ENCODE data around the gene CCL4.

Gene CCL4

DNA sequence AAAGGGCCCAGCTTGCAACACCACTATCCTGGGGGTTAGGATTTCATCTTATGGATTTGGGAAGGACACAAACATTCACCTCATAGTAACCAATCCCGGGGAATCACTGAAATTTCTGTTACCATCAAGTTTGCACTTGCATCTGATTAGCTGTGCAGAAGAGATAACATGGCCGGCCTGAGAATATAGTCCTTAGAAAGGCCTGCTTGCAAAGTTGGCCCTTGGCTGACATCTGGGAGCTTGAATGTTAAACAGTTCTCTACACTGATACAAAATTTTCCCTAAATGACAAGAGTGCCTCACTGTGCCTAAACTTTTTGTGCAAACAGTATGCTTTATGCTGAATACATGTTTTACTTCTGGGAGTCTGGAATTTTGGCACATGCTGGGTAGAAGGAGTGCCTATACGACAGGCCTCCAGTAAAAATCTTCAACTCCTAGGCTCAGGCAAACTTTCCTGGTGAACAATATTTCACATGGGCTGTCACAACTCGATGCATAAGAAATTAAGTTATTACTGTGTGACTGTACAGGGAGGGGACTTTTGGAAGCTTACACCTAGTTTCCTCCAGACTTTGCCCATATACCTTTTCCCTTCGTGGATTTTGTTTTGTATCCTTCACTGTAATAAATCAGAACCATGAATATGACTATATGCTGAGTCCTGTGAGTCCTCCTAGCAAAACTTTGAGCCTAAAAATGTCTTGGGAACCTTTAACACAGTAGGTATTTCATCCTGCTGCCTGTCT is 41.5 kb downstream of the CCL4 start:
- no peak for DNase-seq (ENCODE audit: low spot score)

DNA sequence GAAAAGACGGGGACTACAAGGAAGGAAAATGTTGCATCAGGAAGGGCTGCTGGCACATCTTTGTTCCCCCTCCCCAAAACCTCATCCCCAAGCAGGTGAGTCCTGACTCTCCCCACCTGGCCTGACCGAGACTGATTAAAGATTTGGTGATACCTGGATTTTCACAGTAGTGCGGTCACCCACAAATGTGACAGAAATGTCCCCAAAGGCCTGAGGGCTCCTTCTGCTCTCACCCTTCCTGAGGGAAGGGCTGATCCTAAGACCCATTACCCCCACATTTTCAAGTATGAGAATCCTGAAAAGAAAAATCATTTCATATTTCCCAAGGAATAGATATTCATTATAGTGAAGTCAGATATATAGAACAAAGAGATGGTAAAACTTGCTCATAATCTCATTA is 44.0 kb downstream of the CCL4 start:
- DNase-seq (ENCODE audit: low spot score): no peak

DNA sequence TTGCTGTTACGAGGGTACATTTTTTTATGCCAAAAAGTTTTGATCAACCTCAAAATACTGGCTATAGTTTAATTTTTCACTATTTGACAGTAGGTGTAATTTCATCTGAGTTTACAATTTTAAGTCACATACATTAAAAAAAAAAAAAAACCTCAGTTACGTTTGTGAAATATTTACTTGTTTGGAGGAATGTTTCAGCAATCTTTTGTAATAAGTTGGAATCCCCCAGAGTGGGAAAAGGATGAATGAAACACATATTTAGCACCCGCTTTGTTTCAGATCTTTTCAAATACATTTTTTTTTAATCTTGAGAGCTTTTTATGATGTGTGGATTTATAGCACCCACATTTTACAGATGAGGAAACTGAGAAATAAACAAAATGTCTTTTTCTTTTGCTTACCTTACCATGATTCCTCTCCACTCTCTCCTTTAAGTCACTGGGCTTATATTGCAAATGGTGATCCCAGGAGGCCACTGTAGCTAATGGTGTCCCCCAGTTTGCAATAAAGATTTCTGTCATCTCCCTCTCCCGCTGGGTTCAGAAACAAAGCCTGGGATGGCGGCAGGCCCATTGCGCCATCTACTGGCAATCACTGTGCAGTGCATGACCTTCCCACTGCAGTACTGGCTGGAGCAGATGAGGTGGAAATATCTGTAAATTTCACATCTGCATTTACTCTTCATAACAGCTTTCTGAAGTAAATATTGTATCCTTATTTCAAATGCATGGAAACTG is 45.1 kb downstream of the CCL4 start:
- peak; percentile 69 for DNase-seq (ENCODE audit: low spot score)

DNA sequence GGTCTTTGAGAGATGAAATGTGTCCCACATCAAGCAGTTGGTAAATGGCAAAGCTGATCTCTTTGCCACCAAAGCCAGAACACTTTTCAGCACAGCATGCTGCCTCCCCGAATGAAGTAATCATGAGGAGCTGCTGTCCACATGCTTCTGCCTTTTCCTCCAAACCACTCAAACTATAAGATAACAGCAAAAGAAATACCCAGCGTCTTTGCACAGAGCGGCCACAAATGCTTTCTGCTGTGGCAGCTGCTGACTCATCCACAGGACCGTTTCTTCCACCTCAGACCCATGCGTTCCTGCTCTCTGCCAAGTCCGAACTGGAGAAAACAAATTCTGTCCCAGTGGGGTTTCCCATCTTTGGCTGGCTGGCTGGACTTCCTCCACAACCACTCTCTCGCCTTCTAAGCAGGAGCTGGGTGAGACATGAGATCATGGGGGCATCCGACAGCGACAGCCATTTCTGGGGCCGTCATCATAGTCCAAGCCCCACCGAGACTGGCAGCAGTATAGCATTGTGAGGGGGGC is 45.7 kb downstream of the CCL4 start:
- DNase-seq (ENCODE audit: low spot score): no peak

DNA sequence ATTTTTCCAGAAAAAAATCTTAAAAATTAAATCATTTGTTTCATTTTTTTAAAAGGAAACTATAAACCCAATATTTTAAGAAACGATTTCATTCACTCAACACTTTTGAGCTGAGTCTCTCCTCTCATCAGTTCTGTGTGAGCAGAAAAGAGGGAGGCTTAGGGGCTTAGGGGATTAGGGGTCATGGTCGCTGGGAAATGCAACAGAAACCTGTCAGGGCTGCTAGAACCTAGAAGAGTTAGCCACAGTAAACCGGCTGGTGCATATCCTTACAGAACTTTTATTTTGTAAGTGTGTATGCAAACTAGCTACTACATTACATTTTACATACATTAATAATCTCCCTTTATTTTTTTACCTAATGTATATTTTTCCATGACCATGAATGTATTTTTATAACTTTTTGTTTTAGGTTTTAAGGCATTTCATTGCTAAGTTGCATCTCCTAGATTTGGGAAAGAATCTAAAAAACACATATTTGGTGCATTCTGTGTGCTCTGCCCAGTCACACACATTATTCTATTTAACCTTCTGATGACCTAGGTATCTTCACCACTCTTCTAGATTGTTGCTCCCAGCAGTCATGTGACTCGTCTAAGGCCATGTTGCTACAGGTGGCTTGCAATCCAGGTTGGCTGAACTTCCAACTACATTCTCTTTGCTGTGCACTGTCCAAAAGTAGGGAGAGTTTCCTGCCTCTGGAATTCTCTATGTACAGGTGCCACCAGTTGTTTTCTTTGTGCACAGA is 48.4 kb downstream of the CCL4 start:
- DNase-seq (ENCODE audit: low spot score): no peak

DNA sequence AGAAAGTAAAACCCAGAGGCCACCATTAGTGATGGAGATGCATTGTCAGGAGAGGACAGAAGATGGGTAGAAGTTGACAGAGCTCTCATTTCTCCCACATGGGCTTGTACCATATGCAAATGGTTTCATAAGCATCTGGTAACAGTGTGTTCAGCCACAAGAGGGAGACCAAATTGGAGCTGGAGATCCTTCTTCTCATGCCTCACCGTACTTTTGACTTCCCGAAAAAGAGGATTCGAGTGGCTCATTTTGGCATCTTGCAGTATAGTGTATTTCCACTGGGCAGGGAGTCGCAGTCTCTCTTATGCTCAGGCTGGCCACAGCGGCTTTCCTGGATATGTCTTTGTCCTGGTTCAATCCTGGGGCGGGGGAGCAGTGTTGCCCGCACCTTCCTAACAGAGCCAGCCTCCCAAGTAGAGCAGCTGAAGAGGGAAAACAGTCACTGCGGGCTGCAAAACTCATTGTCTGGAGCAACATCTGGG is 49.1 kb downstream of the CCL4 start:
- no peak for DNase-seq (ENCODE audit: low spot score)

DNA sequence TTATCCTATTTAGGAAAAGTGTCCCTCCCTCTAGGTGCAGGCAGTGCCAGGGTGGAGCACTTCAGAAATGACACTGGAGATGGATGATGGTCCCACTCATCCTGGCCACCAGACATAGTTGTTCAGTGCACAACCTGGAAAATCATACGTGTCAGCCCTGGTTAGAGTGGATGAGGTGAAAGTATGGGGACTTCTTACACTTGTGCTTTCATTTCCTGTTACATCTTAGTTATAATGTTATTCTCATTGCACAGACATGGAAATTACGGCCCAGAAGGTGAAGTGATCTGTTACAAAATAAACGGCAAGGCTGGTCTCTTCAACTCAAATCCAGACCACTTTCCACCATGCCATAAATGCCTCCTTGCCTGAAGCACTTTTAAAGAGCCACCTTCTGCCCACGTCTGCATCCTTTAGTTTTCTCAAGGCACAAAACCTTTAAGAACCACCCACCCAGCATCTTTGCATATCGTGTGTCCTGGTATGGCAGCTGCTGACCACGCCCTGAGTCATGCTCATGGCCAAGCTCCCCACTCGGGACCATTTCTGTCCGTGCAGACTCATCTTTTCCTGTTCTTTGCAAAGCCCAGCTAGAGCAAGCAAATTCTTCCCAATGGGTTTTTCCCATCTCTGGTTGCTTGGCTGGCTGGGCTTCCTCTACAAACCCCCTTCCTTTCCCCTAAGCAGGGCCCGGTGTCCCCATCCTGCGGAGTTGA is 50.4 kb downstream of the CCL4 start:
- no peak for DNase-seq (ENCODE audit: low spot score)
